ENCODE measurements around the gene NEO1.

Gene NEO1

DNA sequence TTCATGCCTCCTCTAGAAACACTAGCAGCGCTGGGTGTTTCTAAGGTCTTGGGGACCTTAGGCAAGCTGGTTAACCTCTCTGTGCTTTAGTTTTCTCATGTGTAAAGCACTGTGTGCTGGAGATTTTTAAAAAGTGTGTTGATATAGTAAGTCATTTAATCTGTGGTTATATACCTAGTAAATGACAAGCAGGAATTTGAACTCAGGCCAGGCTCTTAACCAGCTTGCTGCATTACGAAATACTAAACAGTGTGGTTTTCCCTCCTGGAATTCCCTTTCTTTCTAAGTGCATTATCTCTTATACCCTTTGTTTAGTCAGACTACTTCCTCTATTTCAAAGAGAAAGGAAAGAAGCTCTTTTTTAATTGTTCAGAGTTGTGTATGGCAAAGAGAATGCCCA is 26.5 kb downstream of the NEO1 start:
- no peak for DNase-seq (ENCODE audit: low spot score)

DNA sequence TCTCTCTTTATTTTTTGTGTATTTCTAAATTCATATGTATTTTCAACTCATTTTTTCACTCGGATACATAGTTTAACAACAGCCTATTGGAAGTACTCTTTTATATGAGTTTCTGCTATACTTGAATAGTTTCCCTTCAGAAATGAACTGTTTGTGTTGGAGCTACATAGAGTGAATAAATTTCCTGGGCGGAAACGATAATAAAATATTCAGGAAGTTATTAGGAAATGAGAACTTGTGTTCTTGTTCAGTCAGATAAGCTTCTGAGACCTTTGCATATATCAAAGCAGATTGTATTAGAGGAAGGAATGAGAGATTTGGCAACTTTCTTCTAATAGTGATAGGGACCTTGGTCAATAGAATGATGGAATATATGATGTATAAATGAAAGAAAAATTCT is 27.3 kb downstream of the NEO1 start:
- no peak for DNase-seq (ENCODE audit: low spot score)

DNA sequence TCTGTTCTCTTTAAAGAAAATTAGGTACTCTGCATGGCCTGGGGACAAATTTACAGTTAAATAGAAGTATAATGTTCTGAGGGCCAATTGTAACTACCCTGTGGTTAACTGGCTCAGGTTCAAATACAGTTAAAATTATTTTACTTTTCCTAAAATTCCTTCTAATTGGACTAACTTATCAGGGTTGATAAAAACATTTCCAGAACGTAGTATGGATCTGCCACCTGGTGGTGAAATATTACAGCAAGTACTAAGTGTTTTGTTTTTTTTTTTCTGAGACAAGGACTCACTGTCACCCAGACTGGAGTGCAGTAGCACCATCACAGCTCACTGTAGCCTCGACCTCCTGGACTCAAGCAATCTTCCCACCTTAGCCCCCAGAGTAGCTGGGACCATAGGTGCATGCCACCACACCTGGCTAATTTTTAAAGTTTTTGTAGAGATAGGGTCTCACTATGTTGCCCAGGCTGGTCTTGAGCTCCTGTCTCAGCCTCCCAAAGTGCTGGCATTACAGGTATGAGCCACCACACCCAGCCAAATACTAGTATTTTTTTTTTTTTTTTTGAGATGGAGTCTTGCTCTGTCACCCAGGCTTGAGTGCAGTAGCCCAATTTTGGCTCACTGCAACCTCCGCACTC is 29.2 kb downstream of the NEO1 start:
- DNase-seq (ENCODE audit: low spot score): peak; percentile 37

DNA sequence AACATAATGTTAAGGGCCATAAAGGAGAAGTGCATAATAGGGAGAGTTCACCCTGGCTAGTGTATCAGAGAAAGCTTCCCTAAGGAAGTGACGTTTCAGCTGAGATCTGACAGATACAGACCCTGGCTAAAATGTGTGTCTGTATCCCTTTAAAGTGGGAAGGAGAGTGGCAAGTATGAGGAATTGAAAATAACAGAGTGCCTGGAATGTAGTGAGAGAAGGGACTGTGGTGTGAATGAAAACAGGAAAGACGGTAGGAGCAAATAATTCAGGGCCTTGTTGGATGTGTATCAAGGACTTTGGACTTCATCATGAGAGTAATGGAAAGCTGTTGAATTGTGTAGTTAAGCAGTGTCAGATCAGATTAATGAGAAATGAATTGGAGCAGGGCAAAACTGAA is 30.5 kb downstream of the NEO1 start:
- no peak for DNase-seq (ENCODE audit: low spot score)

DNA sequence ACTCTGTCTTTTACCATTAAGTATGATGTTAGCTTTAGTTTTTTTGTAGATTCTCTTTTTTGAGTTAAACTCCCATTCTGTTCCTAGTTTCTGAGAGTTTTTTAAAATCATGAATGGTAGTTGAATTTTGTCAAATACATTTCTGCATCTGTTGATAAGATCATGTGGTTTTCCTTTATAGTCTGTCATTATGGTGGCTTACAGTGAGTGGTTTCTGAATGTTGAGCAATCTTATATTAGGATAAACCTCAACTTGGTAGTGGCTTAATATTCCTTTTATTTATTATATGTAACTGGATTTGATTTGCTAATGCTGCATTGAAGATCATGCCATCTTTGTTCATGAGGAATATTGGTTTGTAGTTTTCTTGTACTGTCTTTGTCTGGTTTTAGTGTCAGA is 34.8 kb downstream of the NEO1 start:
- no peak for DNase-seq (ENCODE audit: low spot score)

DNA sequence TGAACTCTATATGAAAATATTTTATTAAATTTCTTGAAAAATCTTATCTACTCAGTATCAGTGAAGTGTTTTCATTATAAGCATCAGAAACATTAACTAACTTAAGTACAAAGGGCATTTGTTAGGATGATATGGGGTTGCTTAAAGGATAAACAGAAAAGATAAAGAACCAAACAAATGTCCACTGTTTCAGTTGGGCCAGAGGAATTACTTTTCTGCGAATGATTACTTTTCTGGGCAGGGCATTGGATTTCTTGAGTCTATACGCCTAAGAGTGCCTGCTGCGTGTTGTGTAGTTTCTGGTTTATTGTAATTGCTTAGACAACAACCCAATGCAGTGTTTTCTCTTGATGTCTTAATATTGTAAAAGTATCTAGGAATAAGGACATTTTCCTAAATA is 52.8 kb downstream of the NEO1 start:
- no peak for DNase-seq (ENCODE audit: low spot score)

DNA sequence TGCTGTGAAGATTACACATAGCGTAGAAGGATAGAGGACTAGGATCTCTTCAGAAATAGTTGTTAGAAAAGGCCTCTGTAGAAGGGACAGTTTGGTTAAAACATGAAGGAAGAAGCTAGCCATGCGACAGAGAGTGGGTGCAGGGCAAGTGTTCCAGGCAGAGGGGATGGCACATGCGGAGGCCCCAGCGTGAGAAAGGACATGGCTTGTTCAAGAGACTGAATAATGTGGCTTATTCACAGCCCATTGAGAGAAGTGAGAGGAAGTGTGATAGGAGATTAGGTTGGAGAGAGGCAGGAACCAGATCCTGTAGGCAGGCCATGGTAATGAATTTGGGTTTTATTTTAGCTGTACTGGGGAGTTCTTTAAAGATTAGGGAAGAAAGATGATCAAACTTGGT is 56.4 kb downstream of the NEO1 start:
- DNase-seq (ENCODE audit: low spot score): no peak

DNA sequence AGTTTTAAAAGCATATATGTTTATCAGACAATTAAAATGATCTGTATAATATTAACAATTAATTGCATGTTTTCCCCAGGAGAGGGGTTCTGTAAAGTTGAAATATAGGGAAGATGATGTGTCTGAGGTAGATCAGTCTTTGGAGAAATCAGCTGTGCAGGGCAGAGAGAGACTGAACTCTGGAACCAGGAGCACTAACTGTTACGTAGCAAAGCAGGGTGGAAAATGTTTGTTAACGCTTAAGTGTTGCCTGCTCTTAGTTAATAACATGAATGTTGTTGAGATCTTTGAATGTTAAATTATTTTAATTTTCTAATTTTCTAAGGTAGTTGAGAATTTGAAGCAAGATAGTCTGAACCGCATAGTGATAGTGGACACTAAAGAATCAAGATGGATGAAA is 57.5 kb downstream of the NEO1 start:
- DNase-seq (ENCODE audit: low spot score): no peak

DNA sequence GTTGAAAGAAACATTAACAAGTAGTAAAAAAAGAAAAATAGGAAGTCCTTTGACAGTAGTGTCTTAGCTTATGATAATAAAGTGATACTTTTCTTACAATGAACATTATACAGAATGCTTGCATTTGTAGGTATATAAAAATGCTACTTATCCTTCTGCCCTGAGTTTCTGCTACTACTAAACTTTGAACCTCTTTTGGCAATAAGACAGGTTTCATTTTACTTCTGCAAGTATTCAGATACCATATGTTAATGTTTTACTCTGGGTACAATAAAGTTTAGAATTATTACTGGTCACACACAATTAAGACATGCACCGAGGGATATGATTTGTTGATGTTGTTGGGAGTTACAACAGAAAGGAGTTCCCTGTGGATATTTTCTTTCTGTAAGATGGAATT is 57.9 kb downstream of the NEO1 start:
- no peak for DNase-seq (ENCODE audit: low spot score)

DNA sequence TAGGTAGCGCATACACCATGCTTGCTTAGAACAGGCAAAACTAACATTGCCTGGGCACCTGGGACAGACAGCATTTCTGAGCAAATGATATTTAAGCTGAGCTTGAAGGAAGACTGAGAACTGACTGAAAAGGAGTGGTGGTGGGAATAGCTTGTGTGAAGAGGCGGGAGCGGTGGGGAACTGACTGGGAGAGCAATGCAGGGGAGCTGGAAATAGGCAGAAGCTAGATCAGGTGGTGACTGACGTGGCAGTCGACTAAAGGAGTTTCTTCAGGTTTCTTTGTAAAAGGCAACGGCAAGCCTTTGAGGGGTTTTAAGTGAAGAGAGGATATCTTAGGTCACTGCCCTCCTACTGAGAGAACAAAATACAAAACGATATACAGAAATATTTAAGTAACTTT is 61.8 kb downstream of the NEO1 start:
- no peak for DNase-seq (ENCODE audit: low spot score)

DNA sequence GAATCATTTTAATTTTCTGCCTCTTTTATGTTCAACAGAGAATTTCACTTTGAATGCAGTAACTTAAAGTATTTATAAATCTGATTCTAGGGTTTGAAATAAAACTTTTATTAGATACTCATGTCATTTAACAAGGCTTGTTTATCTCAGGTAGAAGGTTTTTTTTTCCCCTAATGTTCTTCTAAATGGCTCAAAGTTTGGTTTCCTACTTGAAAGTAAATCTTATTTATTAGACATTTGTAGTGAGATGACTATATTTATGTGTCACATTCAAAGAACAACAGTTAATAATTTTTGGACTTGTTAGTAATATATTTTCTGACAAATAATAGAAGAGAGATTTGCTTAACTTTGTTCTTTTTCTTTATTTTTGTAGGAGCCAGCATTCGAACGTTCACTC is 63.9 kb downstream of the NEO1 start:
- no peak for DNase-seq (ENCODE audit: low spot score)

DNA sequence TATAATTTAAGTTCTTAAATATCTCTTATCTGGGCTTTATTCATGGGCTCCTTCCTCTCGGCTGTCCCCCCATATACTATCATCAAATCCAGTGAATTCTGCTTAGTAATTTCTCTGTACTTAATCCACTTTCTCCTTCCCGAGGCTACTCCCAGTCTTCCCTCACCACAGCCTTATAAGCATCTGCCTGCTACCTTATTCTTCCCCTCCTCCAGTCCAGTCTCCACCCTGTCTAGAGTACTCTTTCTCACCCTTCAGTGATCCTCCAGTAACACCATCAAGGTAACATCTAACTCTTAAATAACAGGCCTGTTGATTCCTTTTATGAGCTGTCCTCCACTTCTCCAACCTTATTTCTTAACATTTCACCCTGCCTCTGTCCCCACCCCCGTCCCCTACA is 65.8 kb downstream of the NEO1 start:
- no peak for DNase-seq (ENCODE audit: low spot score)

DNA sequence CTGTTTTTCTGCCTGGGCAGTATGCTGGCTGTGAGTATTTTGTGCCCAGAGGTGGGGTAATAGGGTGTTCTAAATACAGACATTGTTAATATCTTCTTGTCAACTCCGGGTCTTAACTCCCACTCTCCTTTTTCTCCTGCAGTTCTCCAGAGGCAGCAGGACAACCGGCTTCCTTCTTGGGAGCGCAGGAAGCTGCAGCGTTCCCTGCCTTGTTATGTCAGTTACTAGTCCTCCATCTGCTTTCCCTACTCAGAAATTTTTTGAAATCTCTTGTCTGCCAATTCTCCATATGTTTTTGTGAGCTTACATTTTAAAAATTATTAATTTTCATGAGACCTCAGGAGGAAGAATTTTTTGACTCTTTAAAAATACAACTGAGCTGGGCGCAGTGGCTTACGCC is 67.2 kb downstream of the NEO1 start:
- DNase-seq (ENCODE audit: low spot score): no peak

DNA sequence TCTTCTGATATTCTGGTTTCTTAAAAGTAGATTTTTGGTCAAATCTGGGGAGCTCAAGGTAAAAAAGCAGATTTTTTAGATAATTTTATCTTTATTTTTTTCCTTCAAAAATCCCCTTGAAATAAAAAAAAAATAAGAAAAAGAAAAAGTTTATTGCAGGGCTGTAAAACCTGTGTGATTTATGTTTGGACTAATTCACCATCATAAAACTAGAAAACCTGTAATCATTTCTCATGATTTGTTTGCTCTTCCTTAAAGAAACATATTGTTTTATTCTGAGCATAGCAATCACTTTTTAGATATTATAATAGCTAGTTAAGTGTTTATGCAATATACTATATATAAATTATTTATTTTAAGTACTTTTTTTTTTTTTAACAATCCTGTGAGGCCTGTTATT is 68.0 kb downstream of the NEO1 start:
- no peak for DNase-seq (ENCODE audit: low spot score)

DNA sequence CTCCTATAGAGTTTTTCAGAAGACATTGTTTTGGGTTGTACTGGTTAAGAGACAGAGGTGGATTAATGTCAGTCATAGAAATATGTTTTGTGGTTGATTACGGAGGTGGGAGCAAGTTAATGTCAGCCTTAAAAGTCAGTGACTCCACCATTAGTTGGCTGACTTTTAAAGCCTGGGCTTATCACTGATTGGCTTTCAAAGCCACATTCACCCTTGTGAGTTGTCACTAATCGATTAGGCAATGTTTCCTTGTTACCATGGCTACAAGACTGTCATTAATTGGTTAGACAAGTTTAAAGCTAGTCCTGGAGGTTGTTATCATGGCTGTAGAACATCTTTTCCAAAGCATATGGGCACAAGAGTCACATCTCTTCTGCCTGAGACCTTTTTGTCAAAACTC is 73.0 kb downstream of the NEO1 start:
- DNase-seq (ENCODE audit: low spot score): no peak

DNA sequence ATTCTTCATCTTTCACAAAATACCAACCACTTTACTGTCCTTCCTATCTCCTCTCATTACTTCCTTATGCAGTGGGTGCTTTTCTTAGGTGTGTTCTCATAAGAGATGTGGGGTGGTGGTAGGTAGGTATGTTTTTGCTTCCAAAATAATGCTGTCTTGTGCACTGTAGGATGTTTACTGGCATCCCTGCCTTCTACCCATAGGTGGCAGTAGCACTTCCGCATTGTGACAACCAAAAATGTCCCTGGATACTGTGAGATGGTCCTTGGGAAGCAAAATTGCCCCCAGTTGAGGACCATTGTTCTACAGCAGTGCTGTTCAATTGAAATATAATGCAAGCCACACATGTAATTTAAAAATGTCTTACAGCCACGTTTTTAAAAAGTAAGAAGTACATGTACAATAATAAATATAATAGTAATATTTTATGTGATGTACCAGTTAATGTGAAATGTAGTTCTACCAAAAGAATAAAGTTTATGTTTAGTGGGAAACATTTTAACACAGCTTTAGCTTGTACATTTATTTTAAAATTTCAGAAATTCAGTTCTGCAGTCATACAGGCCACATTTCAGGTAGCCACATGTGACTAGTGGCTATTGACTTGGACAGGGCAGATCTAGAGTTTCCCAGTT is 75.2 kb downstream of the NEO1 start:
- peak; percentile 25 for DNase-seq (ENCODE audit: low spot score)

DNA sequence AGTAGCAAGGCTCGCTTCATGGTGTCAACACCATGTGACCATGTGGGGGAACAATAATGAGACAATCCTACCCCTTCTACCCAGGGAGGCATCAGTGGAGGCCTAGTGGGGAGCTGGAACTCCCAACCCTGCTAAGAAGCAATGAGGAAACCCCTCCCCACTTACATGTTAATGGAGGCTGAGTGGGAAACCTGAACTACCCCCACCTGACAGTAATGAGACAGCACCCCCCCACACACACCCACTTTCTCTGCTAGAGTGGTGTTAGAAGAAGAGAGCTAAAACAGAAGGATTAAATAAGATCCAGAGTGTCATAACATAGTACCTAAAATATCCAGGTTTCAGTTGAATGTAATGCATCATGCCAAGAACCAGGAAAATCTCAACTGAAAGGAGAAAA is 78.6 kb downstream of the NEO1 start:
- no peak for DNase-seq (ENCODE audit: low spot score)

DNA sequence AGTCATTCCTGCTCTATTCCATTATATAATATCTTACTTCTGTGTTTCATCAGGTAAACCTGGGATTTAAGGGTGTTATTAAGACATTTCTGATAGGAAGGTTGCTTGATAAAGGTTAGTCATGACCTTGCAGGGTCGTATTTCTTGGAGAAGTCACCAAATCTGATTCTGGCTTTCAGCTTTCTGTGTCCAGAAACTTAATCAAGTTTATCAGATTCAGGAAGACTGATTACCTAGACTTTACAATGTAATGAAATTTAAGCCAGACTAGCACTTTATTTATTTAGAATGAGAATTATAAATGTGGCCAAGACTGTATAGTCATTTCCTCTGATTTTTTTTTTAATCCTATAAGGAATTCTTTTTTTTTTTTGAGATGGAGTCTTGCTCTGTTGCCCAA is 81.9 kb downstream of the NEO1 start:
- DNase-seq (ENCODE audit: low spot score): no peak

DNA sequence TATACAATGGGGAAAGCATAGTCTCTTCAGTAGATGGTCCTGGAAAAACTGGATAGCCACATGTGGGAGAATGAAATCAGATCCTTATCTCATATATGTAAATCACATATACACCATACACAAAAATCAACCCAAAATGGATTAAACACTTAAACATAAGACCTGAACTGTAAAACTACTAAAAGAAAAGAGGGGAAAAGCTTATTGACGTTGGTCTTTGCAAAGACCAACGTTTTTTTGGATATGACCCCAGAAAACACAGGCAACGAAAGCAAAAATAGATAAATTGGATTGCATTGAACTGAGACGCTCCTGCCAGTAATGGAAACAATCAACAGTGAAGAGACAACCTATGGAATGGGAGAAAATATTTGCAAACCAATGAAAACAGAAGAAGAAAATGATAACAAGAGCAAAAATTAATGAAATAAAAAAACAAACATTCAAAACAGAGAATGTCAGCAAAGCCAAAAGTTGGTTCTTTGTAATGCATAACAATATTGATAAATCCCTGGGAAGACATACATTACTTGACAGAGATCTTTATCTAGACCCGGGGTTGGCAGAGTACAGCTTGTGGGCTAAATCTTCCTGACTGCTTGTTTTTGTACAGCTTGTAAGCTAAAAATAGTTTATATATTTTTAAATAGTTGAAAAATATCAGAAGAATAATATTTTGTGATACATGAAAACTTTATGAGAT is 86.9 kb downstream of the NEO1 start:
- DNase-seq (ENCODE audit: low spot score): no peak

DNA sequence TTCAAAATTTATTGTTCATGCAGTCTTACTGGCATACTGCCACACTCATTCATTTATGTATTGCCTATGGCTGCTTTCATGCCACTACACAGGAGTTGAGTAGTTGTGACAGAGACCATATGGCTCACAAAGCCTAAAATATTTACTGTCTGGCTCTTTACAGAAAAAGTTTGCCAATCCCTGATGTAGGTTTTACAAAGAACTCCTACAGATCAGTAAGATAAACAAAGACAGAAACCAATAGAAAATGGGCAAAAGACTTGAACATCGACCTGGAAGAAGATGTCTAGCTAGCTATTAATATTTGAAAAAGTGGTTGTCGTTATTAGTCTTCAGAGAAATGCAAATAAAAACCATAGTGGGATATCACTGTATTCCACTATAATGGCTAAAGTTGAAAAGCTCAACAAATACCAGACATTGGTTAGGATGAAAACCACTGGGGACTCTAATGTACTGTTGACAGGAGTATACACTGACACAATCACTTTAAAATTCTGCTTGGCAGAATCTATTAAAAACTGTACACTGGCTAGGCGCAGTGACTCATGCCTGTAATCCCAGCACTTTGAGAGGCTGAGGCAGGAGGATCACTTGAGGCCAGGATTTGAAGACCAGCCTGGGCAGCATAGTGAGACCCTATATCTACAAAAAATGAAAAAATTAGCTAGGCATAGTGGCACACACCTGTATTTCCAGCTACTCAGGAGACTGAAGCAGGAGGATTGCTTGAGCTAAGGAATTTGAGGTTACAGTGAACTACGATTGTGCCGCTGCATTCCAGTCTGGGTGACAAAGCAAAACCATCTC is 87.7 kb downstream of the NEO1 start:
- DNase-seq (ENCODE audit: low spot score): no peak

DNA sequence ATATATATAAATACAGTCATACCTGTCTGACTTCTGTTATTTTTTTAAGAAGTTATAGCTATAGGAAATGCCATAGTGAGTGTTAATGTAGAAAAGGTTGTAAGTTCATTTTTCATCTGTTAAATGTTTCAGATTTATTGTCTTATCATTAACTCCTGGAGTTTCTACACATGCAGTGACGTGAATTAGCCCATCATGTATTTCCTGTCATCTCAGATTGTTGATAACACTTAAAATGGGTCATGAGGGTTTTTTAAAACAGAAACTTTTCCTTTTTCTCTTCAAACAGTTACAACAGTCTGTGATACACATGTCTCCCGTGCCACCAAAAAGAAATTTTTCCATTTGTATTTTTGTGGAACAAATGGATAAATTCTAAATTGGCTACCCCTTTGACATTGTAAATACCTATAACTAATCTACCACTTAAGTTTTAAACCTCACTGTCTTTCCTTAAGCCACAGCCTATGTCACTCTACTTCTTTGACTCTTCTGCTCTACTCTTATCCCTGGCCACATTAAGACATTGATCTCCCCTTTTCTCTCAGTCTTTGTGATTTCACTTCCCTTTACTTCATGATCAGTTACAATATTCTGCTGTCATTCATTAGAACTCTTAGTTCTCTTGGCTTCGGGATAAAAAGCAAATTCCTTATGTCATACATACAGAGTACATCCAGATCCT is 89.1 kb downstream of the NEO1 start:
- no peak for DNase-seq (ENCODE audit: low spot score)
